Natural killer cell (primary cell): ENCODE results near the gene SKAP2. TPM values are rescaled to one million over a fixed set of nuclear protein-coding genes. Genes with fewer than 3 reads are reported as not detected.

Source experiments
- ATAC-seq, 3 donors: fragments of 150-1000 bp in 2 of 3; fragments of 200-7000 bp in 1 of 3; cut with Tn5 transposase; 1 replicate in 1 of 3; 2 replicates in 2 of 3; pipeline ENCODE4 v1.10.0; 2021; ENCODE audit warnings: mild to moderate bottlenecking in 2 of 3, moderate library complexity in 2 of 3
- DNase-seq, 2 donors: peaks; one replicate each; pipeline versions ENCODE4 v3.0.0 to v3.0.0-alpha.2; 2013 to 2021; ENCODE audit warnings: mixed read lengths in 1 of 2
- H3K27ac ChIP-seq: one replicate; pipeline ENCODE4 v1.5.1; 2013; ENCODE audit warnings: mild to moderate bottlenecking, low read length
- H3K27me3 ChIP-seq: one replicate; pipeline ENCODE4 v1.6.1; 2013; ENCODE audit warnings: low read length; ENCODE audit not compliant: control insufficient read depth, insufficient read depth
- H3K36me3 ChIP-seq: one replicate; pipeline ENCODE4 v1.6.1; 2013; ENCODE audit warnings: low read length; ENCODE audit not compliant: control insufficient read depth, insufficient read depth
- H3K4me1 ChIP-seq: one replicate; pipeline ENCODE4 v1.6.1; 2013; ENCODE audit warnings: low read length; ENCODE audit not compliant: control insufficient read depth, insufficient read depth
- H3K4me3 ChIP-seq: one replicate; pipeline ENCODE4 v1.5.1; 2013; ENCODE audit warnings: low read length
- H3K9me3 ChIP-seq: one replicate; pipeline ENCODE4 v1.6.1; 2013; ENCODE audit warnings: low read length; ENCODE audit not compliant: control insufficient read depth, insufficient read depth
- H3K27ac Mint-ChIP-seq, 2 donors: one replicate each; pipeline ENCODE4 v1.8.0; 2022; ENCODE audit warnings: mild to moderate bottlenecking in 2 of 2, mixed read lengths in 2 of 2, moderate library complexity in 1 of 2
- H3K27me3 Mint-ChIP-seq, 2 donors: one replicate each; pipeline ENCODE4 v1.8.0; 2022; ENCODE audit warnings: low read depth in 2 of 2, mixed read lengths in 2 of 2
- H3K36me3 Mint-ChIP-seq: one replicate; pipeline ENCODE4 v1.8.0; 2022; ENCODE audit warnings: mixed read lengths
- H3K4me1 Mint-ChIP-seq, 2 donors: one replicate each; pipeline ENCODE4 v1.8.0; 2022; ENCODE audit warnings: mixed read lengths in 2 of 2
- H3K4me3 Mint-ChIP-seq: one replicate; pipeline ENCODE4 v1.8.0; 2022; ENCODE audit warnings: mild to moderate bottlenecking, moderate library complexity, mixed read lengths
- H3K9me3 Mint-ChIP-seq, 2 donors: one replicate each; pipeline ENCODE4 v1.8.0; 2022; ENCODE audit warnings: mixed read lengths in 2 of 2
- CTCF ChIP-seq: fragments of 200-600 bp; IDR thresholded peaks from one replicate; pipeline ENCODE4 v1.8.0; 2022; ENCODE audit warnings: antibody characterized with exemption
- WGBS: methylation state at CpG from one replicate; pipeline ENCODE4 v1.1.7; 2013; ENCODE audit warnings: missing lambda C conversion rate; ENCODE audit not compliant: insufficient coverage; 5-methylcytosine and 5-hydroxymethylcytosine counted together
- intact Hi-C: fragments of 100-400 bp; cut with micrococcal nuclease; formaldehyde crosslinking; loops from one replicate; pipeline ENCODE4 v1.14.2; 2022
- total RNA-seq, 4 donors: library from RNA; stranded (reverse); fragments of 120-200 nt in 1 of 4; gene quantifications; one replicate each; pipeline versions ENCODE4 v1.2.3 to v1.2.4, GENCODE V29; 2013 to 2022

Gene SKAP2
- total RNA-seq, 3 donors from 2014 or later (not counting 1 experiment from before 2014, with no cell fraction given) = 26.8 to 42.4 (median 35.1) TPM

GRCh38 chr7:26627221-26627620, 237.2 kb downstream of the SKAP2 start:
- Histone ChIP-seq H3K27me3 (no peaks in the 10 kb centered on the region), H3K36me3 (no peaks in the 10 kb centered on the region), H3K9me3 (no peaks in the 10 kb centered on the region), H3K4me1 (no peaks in the 10 kb centered on the region), H3K4me3 (no peak overlapping the region), H3K27ac (no peak overlapping the region)
- Mint-ChIP-seq H3K27ac (no peak overlapping the region), H3K27me3 (peaks cover 0 to 3% of the 10 kb centered on the region in 2 donors), H3K4me1 (no peaks in the 10 kb centered on the region), H3K36me3 (no peaks in the 10 kb centered on the region), H3K9me3 (no peaks in the 10 kb centered on the region), H3K4me3 (no peak overlapping the region)
- TF ChIP-seq CTCF = no peak
- DNase-seq (no peak), ATAC-seq (no peak)
- intact Hi-C loops = no loop called here
- WGBS = 94% methylated on average over 10 of the region's 10 CpGs

GRCh38 chr7:26626687-26627086, 237.7 kb downstream of the SKAP2 start:
- Histone ChIP-seq H3K36me3 (no peaks in the 10 kb centered on the region), H3K4me3 (no peak overlapping the region), H3K9me3 (no peaks in the 10 kb centered on the region), H3K4me1 (no peaks in the 10 kb centered on the region), H3K27ac (no peak overlapping the region), H3K27me3 (no peaks in the 10 kb centered on the region)
- intact Hi-C loops = no loop called here
- H3K4me3 Mint-ChIP-seq = no peak overlapping the region
- peaks cover 0 to 3% of the 10 kb centered on the region in 2 donors for H3K27me3 Mint-ChIP-seq
- ATAC-seq = no peak
- WGBS = 88% methylated on average over 2 of the region's 2 CpGs
- H3K27ac Mint-ChIP-seq = no peak overlapping the region
- H3K4me1 Mint-ChIP-seq = no peaks in the 10 kb centered on the region
- no peak for TF ChIP-seq CTCF
- H3K9me3 Mint-ChIP-seq = no peaks in the 10 kb centered on the region
- DNase-seq = no peak
- H3K36me3 Mint-ChIP-seq = no peaks in the 10 kb centered on the region

- Mint-ChIP-seq H3K9me3 (no peaks in the 10 kb centered on the region), H3K27me3 (peaks cover 0 to 3% of the 10 kb centered on the region in 2 donors), H3K27ac (no peak overlapping the region), H3K4me3 (no peak overlapping the region), H3K36me3 (no peaks in the 10 kb centered on the region), H3K4me1 (no peaks in the 10 kb centered on the region)
- Histone ChIP-seq H3K27ac (no peak overlapping the region), H3K4me3 (no peak overlapping the region), H3K4me1 (no peaks in the 10 kb centered on the region), H3K27me3 (no peaks in the 10 kb centered on the region), H3K36me3 (no peaks in the 10 kb centered on the region), H3K9me3 (no peaks in the 10 kb centered on the region)
- TF ChIP-seq CTCF = no peak
- DNase-seq = no peak
- no peak for ATAC-seq
- 89% methylated on average over 8 of the region's 8 CpGs for WGBS
- intact Hi-C loops = no loop called here
Measured at GRCh38 chr7:26626156-26626555, 238.2 kb downstream of the SKAP2 start.

- Histone ChIP-seq H3K27me3 (no peaks in the 10 kb centered on the region), H3K36me3 (no peaks in the 10 kb centered on the region), H3K4me3 (no peak overlapping the region), H3K9me3 (no peaks in the 10 kb centered on the region), H3K4me1 (no peaks in the 10 kb centered on the region), H3K27ac (no peak overlapping the region)
- no peaks in the 10 kb centered on the region for H3K36me3 Mint-ChIP-seq
- 84% methylated on average over 4 of the region's 4 CpGs for WGBS
- H3K9me3 Mint-ChIP-seq = no peaks in the 10 kb centered on the region
- H3K27ac Mint-ChIP-seq = no peak overlapping the region
- H3K4me1 Mint-ChIP-seq = no peaks in the 10 kb centered on the region
- no peak overlapping the region for H3K4me3 Mint-ChIP-seq
- ATAC-seq = no peak
- intact Hi-C loops = no loop called here
- peaks cover 0 to 3% of the 10 kb centered on the region in 2 donors for H3K27me3 Mint-ChIP-seq
- no peak for TF ChIP-seq CTCF
- DNase-seq = no peak
Measured at GRCh38 chr7:26625286-26625685, 239.1 kb downstream of the SKAP2 start.
